Testis (tissue), 2 donors: ENCODE measurements around the gene YPEL2.

Experiments
- POLR2A ChIP-seq: fragments of 450-650 bp; IDR thresholded peaks from one replicate; pipeline ENCODE4 v1.6.1; 2017; ENCODE audit warnings: antibody characterized with exemption, mild to moderate bottlenecking, moderate library complexity
- TF ChIP-seq, protein P1 (sequence below), 3 experiments: fragments of 450-650 bp in 2 of 3; fragments of 200-600 bp in 1 of 3; sonication (generic) in 1 of 3; IDR thresholded peaks; one replicate each; pipeline ENCODE4 v1.5.1; 2016 to 2019; ENCODE audit warnings: antibody characterized with exemption in 3 of 3, mild to moderate bottlenecking in 2 of 3, moderate library complexity in 1 of 3

DNA sequence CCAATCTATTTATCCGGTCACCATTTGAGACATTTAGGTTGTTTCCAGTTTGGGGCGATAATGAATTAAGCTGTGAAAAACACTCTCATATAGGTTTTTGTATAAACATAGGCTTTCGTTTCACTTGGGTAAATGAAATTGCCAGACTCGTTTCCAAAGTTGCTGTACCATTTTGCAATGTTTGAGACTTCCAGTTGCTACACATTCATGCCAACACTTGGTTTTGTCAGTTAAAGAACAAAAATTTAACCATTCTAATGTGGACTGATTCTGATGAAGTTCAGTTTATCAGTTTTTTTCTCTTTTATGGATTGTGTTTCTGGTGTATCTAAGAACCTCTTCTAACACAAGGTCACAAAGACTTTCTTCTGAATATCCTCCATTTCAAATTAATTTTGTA, 52.4 kb downstream of the YPEL2 start:
- TF ChIP-seq, protein P1, sequence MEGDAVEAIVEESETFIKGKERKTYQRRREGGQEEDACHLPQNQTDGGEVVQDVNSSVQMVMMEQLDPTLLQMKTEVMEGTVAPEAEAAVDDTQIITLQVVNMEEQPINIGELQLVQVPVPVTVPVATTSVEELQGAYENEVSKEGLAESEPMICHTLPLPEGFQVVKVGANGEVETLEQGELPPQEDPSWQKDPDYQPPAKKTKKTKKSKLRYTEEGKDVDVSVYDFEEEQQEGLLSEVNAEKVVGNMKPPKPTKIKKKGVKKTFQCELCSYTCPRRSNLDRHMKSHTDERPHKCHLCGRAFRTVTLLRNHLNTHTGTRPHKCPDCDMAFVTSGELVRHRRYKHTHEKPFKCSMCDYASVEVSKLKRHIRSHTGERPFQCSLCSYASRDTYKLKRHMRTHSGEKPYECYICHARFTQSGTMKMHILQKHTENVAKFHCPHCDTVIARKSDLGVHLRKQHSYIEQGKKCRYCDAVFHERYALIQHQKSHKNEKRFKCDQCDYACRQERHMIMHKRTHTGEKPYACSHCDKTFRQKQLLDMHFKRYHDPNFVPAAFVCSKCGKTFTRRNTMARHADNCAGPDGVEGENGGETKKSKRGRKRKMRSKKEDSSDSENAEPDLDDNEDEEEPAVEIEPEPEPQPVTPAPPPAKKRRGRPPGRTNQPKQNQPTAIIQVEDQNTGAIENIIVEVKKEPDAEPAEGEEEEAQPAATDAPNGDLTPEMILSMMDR (IDR thresholded peaks at IDR 0.05), result no peak
- TF ChIP-seq POLR2A, result no peak
